GM21723 (cell line): ENCODE data around the gene CCDC148.

Experiments used
- ATAC-seq: cut with Tn5 transposase; IDR thresholded peaks from one replicate; pipeline ENCODE4 v1.9.1; 2021; ENCODE audit warnings: mild to moderate bottlenecking, moderate library complexity; ENCODE audit not compliant: unreplicated experiment

The CCDC148 gene

DNA sequence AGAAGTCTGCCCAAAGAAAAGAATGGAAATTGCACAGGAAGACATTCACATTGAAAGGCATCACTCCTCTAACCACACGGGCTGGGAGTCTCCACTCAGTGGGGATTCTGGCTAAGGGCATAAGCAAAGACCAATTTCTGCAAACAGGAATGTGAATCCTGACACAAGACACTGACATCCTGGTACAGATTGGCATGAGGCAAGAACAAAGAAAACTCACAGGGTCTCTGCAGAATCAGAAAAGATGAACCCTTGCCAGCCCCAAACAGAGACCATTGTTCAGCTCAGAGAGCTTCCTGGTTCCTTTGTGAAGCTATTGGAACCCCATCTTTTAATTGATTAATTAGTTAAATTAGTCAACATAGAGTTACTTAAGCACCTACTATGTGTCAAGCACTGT is 272.6 kb downstream of the CCDC148 start:
- no peak for ATAC-seq

DNA sequence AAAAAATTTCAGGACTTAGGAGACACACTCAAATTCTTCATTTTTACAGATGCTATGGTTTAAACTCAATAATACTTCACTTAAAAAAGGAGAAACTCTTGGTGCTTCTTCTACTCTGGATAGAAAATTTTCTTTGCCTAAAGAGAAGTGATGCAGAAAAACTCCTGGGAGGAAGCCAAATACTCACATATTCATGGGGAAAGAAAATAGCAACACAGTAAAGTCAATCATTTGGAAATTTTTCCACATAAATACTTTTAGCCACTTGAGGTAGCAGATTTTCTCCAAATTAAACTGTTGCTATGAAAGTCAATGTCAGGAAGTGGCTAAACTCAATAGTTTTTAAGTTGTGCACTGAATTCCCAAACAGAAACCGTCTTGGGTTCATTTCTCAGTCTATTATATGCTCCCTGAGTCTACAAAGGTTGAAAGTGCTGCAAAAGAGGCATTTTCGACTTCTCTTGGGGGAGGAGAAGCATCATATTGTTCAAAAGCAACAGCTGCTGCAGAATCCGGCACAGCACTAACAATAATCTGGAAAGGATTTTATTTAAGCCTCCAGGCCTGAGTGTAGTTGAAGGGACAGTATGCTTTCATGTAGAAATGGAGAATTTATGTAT is 273.8 kb downstream of the CCDC148 start:
- ATAC-seq = no peak

DNA sequence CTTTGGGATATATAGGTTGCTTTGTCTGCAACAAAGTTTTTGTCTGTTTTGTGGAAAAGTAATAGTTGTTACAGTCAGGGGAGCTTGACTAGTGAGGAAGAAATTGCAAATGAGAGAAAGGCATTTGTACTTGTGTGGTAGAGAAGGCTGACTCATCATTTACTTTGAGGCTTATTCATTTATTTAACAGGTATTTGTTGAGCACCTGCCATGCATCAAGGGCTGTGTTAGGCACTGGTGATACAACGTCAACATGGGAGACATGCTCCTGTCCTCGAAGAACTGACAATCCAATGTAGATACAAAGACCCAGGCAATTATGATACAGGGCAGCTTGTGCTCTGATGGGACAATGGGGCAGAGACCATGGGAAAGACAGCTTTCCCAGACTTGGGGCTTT is 275.4 kb downstream of the CCDC148 start:
- ATAC-seq = no peak

GRCh38 chr2:158179660-158180059 is 276.9 kb downstream of the CCDC148 start:
- no peak for ATAC-seq

DNA sequence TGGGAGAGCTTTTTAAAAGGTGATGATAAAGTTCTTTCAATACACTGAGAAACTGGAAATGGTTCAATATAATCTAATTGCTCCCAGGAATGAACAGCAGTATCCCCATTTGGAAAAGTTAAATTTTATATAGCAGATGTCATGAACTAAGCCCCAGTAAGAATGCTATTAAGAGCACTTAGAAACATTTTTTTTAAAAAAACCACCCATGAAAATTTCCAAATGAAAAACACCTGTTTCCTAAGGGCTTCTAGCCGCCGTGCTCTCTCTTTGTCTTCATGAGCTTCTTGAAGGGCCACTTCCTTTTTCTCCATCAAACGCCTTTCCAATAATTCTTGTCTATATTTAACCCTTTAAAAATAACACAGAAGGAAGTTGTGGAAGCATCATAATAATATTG is 277.9 kb downstream of the CCDC148 start:
- no peak for ATAC-seq

DNA sequence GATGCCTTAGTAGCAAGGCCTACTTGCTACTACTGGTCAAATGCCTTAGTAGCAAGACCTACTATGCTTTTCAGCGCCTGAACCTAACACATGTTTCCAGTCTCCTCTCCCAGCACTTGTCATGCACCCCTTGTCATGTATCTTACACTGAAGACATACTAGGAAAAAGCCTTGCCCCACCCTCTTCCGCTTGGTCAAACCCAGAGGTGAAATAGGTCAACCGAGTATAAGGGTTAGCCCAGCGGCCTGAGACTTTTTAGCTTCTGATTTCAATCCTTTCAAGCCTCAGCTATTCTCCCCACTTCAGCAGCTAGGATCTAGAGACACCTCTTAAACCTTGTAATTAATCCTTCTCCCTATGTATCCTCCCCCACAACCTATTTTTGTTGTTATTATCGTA is 281.6 kb downstream of the CCDC148 start:
- no peak for ATAC-seq

DNA sequence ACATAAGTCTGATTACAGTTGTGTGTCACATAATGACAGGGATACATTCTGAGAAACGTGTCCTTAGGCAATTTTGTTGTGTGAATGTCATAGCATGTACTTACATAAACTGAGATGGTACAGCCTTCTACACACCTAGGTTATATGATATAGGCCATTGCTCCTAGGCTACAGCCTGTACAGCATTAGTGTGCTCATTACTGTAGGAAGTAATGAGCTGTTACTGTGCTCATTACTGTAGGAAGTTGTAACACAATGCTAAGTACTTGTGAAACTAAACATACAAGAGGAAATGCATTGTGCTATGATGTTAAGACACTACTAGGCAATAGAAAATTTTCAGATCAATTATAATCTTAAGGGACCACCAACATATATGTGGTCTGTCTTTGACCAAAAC is 282.1 kb downstream of the CCDC148 start:
- no peak for ATAC-seq

DNA sequence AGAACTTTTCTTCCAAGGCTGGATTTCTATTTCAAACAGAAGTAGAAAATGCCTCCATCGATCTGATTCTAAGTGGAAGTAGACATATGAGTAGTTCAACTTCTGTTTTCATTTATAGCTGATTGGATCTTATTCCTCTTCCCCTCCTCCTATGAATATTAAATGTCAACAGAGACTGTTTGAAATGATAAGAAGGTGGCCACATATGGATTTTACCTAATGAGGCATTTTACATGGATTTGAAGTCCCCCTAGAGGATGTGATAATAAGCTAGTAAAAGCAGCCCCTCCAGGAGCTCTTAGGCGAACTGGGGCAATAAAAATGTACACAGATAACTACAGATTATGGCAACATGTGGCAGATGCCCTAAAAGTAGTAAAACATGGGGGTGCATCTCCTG is 283.8 kb downstream of the CCDC148 start:
- no peak for ATAC-seq

- no peak for ATAC-seq
These were observed 302.0 kb downstream of the CCDC148 start for GRCh38 chr2:158154596-158154995.

DNA sequence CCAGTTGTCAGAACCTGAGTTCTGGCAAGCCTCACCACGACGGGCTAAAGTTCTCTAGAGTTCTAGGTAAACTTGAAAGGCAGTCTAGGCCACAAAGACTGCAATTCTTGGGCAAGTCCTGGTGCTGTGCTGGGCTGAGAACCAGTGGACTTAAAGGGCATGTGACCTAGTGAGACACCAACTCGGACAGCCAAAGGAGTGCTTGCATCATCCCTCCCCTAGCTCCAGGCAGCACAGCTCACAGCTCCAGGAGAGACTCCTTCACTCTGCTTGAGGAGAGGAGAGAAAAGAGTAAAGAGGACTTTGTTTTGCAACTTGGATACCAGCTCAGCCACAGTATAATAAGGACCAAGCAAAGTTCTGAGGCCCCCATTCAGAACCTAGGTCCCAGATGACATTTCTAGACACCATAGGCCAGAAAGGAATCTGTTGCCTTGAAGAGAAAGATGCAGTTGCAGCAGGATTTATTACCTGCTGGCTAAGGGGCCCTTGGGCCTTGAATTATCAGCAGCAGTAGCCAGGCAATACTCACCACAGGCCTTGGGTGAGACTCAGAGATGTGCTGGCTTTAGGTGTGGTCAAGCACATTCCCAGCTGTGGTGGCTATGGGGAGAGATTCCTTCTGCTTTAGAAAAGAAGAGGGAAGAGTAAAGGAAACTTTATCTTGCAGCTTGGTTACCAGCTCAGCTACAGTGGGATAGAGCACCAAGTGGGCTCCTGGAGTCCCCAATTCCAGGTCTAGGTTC is 303.1 kb downstream of the CCDC148 start:
- no peak for ATAC-seq

DNA sequence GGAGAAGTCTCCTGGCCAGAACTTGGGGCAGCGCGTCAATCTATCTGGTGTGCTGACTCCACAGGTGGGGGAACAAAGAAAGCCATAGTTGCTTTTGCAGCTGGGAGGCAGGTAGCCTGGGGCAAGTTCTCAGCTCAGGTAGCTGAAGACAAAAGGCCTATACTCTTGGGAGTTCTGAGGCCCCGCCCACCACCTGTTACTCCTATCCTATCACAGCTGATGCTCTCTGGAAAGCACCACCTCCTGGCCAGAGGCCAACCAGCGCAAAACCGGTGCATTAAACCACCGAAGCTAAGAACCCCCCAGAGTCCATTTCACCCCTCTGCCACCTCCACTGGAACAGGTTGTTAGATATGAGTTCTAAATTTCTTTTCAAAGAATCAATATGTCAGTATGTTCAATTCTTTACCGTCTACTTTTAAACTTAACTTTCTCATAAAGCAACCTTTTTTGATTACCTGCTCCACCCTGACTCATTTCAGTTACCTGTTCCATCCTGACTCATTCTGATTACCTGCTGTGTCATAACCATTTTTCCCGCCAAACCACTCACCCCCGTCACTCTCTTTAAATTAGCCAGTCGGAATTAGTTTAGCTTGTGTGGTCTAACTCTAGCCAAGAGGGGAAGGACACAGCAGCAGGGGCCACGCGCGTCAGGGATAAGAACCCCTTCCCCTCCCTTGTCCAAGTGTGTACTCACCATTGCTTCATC is 311.5 kb downstream of the CCDC148 start:
- no peak for ATAC-seq

DNA sequence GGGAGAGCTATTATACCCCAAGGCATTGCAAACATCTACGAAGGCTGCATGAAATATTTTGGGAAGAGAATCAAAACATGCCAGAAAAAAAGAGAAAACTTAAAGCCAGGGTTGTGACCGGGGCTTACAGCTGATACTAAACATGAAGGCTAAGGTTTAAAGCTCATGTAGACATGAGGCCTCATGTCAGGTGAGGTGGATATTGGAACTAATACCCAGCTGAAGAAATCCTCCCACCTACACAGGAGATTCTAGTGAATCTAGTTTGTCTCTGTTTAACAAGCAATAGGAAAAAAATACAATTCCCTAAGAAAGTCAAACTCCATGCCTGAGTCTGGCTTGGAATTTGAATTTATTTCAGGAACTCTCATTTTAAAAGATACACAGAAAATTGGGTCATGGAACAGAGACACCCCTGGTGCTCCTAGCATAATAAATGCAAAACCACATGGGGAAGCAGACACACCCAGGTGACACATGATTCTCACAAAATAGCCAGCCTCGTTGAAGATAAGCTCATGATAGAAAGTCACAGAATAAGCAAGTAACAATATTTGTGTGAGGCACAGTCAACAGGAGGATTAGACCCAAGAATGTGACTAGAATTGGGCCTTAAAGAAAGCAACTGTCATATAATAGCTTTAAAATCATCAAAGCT is 312.7 kb downstream of the CCDC148 start:
- ATAC-seq = no peak

DNA sequence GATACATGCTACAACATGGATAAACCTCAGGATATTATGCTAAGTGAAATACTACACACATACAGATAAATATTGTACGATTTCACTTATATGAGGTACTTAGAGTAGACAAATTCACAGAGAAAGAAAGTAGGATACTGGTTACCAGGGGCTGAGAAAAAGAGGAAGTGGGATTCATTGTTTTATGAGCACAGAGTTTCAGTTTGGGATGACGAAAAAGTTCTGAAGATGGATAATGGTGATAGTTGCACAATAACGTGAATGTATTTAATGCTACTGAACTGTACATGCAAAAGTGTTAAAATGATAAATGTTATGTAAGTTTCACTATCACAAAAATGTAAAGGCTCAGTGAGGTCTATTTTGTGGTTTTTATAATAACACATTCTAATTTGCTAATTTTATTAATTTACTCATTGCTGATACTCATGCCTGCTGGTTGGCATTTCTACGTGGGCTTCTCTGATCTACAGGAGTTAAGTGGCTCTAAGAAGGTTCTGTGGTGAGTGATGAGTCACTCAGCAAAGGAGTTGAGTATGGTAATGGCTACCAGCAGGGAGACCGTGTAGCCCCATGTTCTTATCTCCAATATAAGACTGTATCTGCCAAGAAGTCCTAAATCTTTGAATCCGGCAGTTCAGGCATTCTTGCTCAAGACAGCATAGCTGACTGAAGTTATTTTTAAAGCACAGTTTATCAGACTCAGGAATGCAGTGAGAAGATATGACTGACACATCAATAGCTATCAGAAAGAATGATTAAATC is 313.8 kb downstream of the CCDC148 start:
- ATAC-seq = peak; percentile 57

DNA sequence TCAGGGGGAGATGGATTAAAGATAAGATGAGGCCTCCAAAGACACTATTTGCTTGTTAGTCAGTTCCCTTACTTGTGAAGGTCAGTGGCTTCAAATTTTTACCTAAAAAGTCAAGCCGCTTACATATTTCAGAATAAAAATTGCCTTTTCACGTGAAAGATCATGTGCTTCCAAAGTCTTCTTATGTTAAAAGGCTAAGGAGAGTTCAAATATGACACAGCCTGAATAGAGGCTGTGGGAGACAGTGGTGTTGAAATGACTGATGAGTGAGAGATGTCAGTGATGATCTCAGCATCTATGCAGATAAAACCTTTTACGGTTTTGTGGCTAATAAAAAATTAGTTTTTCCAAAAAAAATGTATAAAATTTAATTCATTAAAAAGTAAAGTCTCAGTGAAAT is 314.4 kb downstream of the CCDC148 start:
- no peak for ATAC-seq

DNA sequence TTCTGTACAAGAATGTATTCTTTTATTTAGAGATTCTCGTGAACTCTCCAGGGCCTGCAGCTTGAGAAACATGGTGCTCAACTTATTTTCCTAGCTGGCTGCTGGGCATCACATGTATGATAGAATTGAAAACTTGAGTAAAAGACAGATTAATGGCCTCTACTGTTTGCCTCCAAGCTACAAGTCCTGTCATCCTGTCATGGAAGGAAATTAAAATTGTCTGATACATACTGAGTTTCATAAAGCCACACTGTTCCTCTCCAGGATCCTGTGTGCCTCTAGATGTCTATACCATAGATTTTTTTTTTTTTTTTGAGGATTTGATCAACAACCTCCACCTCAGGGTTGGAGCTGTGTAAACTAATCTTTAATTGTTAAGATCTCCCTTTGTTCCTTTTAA is 316.4 kb downstream of the CCDC148 start:
- ATAC-seq = no peak

DNA sequence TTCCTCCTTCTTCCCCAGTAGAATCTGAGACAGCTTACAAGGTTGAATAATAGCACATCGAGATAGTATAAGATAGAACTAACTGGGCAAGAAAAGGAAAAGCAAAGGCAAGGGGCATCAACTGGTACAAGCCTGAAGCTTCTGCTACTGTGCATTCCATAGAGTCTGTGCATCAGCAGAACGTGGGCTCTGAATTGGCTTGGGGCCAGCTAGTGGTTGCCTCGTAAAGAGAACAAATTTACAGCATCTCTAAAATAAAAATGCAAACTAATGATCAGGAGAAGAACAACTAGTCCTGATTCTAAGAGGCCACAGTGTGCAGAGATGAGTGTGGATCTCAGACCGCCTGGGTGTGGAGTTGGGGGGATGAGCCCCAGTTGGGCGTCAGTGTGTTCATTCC is 318.3 kb downstream of the CCDC148 start:
- ATAC-seq = no peak

DNA sequence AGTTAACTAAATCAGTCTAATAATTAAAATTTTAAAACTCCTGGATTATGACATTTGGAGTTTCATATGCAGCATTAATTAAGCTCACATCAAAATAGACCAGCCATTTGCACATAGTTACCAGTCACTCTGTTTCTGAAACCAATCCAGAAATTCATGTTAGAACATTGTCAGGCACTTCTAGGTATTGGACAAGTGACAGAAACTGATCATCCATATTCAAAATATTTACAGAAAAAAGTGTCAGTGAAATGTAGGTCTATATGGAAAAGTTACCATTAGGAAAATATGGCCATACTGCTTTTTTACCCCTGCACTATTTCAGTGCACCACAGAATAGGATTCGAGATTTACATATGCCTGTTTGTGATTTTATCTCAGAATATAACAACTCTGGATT is 321.5 kb downstream of the CCDC148 start:
- no peak for ATAC-seq

DNA sequence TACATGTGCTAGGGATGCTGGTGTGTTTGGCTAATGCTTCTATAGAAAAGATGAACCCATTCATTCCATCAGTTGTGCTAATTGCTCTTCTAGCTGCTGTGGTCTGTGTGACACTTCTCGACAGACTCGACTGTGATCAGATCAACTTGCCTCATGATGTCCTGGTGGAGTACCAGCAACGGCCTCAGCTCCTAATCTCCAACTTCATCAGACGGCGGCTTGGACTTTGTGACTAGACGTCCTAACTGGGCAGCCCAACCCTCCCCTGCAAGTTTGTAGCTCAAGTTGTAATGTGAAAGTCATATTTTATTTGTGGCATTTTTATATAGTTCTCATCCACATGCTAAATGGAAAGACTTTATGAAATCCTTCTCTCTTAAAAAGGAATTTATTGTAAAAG is 321.9 kb downstream of the CCDC148 start:
- no peak for ATAC-seq

DNA sequence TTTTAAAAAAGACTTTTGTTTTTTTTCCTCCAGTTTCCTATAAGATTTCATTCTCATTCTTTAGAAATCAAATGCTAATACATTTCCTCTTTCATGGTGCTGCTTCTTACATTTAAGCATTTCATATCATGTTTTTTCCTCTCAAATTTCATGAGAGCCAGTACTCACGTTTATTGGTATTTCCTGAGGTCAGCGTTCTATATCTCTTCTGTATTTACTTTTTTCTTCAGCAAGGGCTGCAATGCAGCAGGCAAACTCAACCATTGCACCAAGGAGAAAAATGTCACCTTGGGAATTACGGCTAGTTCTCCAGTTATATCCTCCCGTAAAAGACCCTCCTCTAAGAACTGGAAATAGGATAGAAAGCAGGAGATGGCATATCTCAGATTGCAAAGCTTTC is 322.5 kb downstream of the CCDC148 start:
- ATAC-seq = no peak

DNA sequence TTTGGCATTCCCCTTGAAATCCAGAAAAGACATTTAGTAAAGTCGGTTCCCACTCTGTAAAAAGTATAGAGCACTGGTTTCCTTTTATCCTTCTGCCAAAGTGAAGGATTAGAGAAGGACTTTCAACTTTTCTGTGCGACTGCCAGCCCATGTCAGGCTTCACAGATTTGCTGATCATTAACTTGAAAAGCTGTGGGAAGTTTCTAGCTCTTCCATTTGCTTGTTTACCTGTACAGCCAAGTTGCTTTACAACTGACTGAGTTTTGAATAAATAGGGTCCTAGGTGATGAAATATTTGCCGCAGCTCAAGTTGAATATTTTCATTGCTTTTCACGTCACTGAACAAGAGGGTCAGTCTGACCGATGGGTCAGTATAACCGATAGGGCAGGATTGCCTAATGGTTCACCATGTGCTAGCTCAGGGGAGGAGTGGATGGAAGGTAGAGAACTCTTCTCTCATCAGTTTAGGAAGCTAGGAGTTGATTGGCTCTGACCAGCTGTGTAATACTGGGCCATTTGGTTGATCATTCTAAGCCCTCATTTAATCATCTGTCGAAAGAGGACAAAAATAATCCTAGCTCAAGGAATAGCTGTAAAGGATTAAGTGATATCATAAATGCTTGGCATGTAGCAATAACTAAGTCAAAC is 324.5 kb downstream of the CCDC148 start:
- no peak for ATAC-seq
